HAP-1 (cell line): ENCODE measurements around the gene DENND2A.
"Not testable (repeated sequence)": the region's sequence is repeated elsewhere in the genome, so short reads cannot be mapped to it uniquely, and the experiment has no call there.

Experiments used
- DNase-seq, 2 experiments: peaks; one replicate each; pipeline ENCODE4 v3.0.0-alpha.2; 2016 to 2020; ENCODE audit warnings: low spot score in 2 of 2
- H3K27me3 ChIP-seq: fragments of 250-450 bp; sonication (Bioruptor Pico); 2 replicates; pipeline ENCODE4 v1.5.1; 2020; ENCODE audit warnings: low read depth, mild to moderate bottlenecking, moderate library complexity
- H3K36me3 ChIP-seq: fragments of 250-450 bp; sonication (Bioruptor Pico); replicated peaks from 2 replicates; pipeline ENCODE4 v1.5.1; 2020; ENCODE audit warnings: mild to moderate bottlenecking
- H3K4me1 ChIP-seq: fragments of 250-450 bp; sonication (Bioruptor Pico); 2 replicates; pipeline ENCODE4 v1.5.1; 2020; ENCODE audit warnings: mild to moderate bottlenecking
- H3K4me3 ChIP-seq: fragments of 250-450 bp; sonication (Bioruptor Pico); 2 replicates; pipeline ENCODE4 v1.5.1; 2020; ENCODE audit warnings: mild to moderate bottlenecking, moderate library complexity
- H3K9me3 ChIP-seq: fragments of 250-450 bp; sonication (Bioruptor Pico); 2 replicates; pipeline ENCODE4 v1.5.1; 2020; ENCODE audit warnings: mild to moderate bottlenecking, moderate library complexity
- in situ Hi-C: fragments of 300-500 bp; cut with MboI; formaldehyde crosslinking; loops from 3 replicates; pipeline ENCODE4 v1.14.3; 2020; ENCODE audit warnings: low sequenced_read_pairs, inconsistent platforms, mixed read lengths

Gene DENND2A

GRCh38 chr7:140587243-140587642, 53.4 kb downstream of the DENND2A start:
- in situ Hi-C loops, result no loop called here
- no peaks in the 10 kb centered on the region for H3K9me3 ChIP-seq
- H3K27me3 ChIP-seq, result no peaks in the 10 kb centered on the region
- no peak for DNase-seq
- peaks cover 4% of the 10 kb centered on the region for H3K4me1 ChIP-seq
- no peak overlapping the region for H3K4me3 ChIP-seq
- H3K36me3 ChIP-seq, result 0 out of 2 replicates have a peak, but pooled peaks cover 6% of the 10 kb centered on the region

DNA sequence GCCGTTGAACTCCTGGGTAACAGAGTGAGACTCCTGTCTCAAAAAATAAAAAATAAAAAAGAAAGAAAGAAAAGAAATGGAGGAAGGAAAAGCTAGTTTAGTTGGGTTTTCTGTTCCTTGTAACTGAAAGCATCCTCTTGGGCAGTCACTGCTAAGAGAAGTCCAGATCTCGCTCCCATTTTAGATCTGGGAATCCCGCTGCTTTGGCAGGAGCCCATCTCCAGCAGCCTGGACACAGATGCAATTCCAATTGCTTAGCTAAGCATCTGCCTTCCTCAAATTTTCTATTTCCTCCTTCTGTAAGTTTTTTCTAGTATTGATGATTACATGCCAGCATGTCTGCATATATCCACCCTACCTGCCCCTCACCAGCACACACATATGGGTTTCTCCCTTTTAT, 54.1 kb downstream of the DENND2A start:
- H3K9me3 ChIP-seq, result no peaks in the 10 kb centered on the region
- 0 out of 2 replicates have a peak, but pooled peaks cover 6% of the 10 kb centered on the region for H3K36me3 ChIP-seq
- in situ Hi-C loops, result no loop called here
- H3K4me3 ChIP-seq, result no peak overlapping the region
- no peaks in the 10 kb centered on the region for H3K27me3 ChIP-seq
- peaks cover 4% of the 10 kb centered on the region for H3K4me1 ChIP-seq
- DNase-seq, result no peak

DNA sequence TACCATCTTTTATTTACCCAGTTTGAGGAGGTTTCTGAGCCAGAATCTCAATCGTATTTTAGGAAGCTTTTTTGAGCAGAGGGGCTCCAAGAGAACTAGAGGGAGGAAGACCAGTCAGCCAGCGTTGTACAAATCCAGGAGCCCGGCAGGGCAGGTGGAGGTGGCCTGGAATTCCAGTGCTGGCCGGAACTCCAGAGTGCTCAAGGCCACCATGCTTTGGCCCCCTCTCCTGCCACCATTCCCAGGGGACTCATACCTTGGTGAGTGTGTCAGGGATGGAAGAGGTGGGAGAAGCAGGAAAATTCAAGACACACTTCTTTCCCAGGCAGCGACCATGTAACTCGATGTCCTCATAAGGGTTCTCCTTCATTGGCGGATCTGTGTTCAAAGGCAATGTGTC, 55.3 kb downstream of the DENND2A start:
- H3K9me3 ChIP-seq, result no peaks in the 10 kb centered on the region
- 0 out of 2 replicates have a peak, but pooled peaks cover 6% of the 10 kb centered on the region for H3K36me3 ChIP-seq
- H3K4me3 ChIP-seq, result no peak overlapping the region
- no peak for DNase-seq
- peaks cover 4% of the 10 kb centered on the region for H3K4me1 ChIP-seq
- in situ Hi-C loops, result no loop called here
- H3K27me3 ChIP-seq, result no peaks in the 10 kb centered on the region

GRCh38 chr7:140584195-140584851, 56.3 kb downstream of the DENND2A start:
- Histone ChIP-seq H3K27me3 (no peaks in the 10 kb centered on the region), H3K9me3 (no peaks in the 10 kb centered on the region), H3K36me3 (0 out of 2 replicates have a peak, but pooled peaks cover 6% of the 10 kb centered on the region), H3K4me3 (no peak overlapping the region), H3K4me1 (peaks cover 4% of the 10 kb centered on the region)
- no peak for DNase-seq
- in situ Hi-C loops, result no loop called here

DNA sequence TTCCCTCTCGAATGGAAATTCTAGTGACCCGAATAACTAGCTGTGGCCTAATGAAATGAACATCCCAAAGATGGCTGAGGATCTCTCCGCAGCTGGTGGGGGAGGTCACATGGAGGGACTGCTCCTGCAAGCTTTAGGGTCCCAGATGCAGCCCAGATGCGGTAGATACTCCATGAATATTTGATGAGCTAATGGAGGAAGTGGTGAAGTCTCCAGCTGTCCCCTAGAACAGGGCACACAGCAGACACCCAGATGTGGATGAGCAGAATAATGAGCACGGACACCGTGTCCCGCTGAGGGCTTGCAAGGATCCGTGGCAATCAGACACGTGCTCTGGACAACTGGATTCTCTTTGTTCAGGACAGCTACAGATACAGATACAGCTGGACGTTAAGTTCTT, 59.2 kb downstream of the DENND2A start:
- 0 out of 2 replicates have a peak, but pooled peaks cover 6% of the 10 kb centered on the region for H3K36me3 ChIP-seq
- H3K27me3 ChIP-seq, result no peaks in the 10 kb centered on the region
- in situ Hi-C loops, result no loop called here
- no peaks in the 10 kb centered on the region; the same call in 1 of the 2 replicates for H3K4me1 ChIP-seq
- no peak for DNase-seq
- no peak overlapping the region for H3K4me3 ChIP-seq
- H3K9me3 ChIP-seq, result no peaks in the 10 kb centered on the region

DNA sequence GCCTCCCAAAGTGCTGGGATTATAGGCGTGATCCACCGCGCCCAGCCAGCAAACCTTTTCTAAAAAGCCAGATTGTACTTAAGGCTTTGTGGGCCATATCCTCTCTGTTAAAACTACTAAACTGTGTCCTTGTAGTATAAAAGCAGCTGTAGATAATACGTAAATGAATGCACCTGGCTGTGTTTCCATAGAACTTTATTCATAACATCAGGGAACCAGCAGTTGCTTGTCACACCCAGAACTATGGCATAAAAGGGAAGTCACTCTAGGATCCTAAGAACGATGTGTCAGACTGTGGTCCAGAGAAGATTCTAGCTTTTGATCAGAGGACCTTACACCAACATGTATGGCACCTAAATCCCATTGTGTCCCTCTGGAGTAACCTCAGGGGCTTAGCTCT, 63.0 kb downstream of the DENND2A start:
- Histone ChIP-seq H3K4me3 (no peak overlapping the region), H3K9me3 (no peaks in the 10 kb centered on the region), H3K4me1 (no peaks in the 10 kb centered on the region; the same call in 1 of the 2 replicates), H3K36me3 (peaks cover 7% of the 10 kb centered on the region; the same call in 1 of the 2 replicates), H3K27me3 (no peaks in the 10 kb centered on the region)
- in situ Hi-C loops, result no loop called here
- DNase-seq, result no peak

DNA sequence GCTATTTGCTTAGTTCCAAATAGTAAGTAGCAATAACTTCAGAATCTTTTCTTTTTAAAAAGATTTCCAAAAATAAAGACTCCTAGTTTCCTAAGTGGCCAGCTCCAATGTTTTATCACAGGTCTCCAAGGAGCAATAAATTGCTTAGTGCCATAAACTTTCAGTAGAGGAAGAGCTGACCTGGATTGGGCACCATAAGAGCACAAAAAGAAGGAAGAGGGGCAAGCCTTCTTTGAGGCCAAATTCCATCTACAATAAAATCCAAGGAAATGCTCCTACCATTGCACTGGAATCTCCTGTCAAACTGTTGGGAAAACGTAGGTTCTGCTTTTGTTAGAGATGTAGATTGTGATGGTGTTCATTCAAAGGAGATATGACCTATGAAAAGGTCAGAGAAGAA, 64.0 kb downstream of the DENND2A start:
- Histone ChIP-seq H3K9me3 (no peaks in the 10 kb centered on the region), H3K4me3 (no peak overlapping the region), H3K36me3 (peaks cover 6% of the 10 kb centered on the region; the same call in 1 of the 2 replicates), H3K4me1 (no peaks in the 10 kb centered on the region; the same call in 1 of the 2 replicates), H3K27me3 (no peaks in the 10 kb centered on the region)
- in situ Hi-C loops, result no loop called here
- DNase-seq, result no peak

DNA sequence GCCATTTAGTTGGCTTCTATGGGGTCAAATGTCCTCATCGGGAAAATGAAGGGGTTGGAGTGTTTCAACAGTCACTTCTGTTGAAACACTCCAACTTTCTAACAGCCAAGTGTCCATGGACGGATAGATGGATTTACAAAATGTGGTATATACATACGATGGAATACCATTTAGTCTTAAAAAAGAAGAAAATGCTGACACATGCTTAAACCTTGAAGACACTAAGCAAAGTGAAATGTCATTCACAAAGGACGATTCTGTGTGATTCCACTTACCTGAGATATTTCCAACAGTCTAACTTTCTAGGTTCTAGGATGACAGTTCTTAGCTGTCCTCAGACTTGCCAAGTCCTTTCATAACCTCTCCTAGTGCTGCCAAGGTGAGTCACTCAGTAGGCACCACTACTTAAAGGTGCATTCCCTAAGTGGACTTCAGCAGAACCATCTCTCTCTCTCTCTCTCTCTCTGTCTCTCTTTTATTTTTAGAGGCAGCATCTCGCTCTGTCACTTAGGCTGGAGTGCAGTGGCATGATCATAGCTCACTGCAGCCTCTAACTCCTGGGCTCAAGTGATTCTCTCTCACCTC, 69.0 kb downstream of the DENND2A start:
- in situ Hi-C loops, result no loop called here

DNA sequence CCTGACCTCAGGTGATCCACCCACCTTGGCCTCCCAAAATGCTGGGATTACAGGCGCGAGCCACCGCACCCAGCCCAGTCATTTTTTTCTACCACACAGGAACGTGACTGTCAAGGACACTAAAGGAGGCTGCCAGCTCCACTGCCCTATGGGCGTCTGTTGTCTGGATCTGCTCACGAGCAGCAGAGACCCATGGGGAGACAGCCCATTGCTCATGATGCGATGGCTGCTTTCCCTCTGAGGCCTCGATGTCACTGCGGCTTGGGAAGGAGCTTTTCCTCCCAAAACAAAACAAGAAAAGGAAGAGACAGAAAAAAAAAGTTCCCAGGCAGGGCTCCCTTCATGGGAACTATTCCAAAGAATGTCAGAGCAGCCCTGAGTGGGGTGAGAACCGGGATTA, 70.5 kb downstream of the DENND2A start:
- Histone ChIP-seq H3K4me3 (no peak overlapping the region), H3K9me3 (no peaks in the 10 kb centered on the region), H3K4me1 (no peaks in the 10 kb centered on the region; the same call in 1 of the 2 replicates), H3K36me3 (peaks cover 8% of the 10 kb centered on the region; the same call in 1 of the 2 replicates), H3K27me3 (no peaks in the 10 kb centered on the region)
- no peak for DNase-seq
- in situ Hi-C loops, result no loop called here

More for the DNA sequence above, 69.0 kb downstream of the DENND2A start:
- Histone ChIP-seq H3K36me3 (peaks cover 8% of the 10 kb centered on the region; the same call in 1 of the 2 replicates), H3K4me3 (no peak overlapping the region), H3K4me1 (no peaks in the 10 kb centered on the region), H3K9me3 (no peaks in the 10 kb centered on the region), H3K27me3 (no peaks in the 10 kb centered on the region)
- no peak for DNase-seq

DNA sequence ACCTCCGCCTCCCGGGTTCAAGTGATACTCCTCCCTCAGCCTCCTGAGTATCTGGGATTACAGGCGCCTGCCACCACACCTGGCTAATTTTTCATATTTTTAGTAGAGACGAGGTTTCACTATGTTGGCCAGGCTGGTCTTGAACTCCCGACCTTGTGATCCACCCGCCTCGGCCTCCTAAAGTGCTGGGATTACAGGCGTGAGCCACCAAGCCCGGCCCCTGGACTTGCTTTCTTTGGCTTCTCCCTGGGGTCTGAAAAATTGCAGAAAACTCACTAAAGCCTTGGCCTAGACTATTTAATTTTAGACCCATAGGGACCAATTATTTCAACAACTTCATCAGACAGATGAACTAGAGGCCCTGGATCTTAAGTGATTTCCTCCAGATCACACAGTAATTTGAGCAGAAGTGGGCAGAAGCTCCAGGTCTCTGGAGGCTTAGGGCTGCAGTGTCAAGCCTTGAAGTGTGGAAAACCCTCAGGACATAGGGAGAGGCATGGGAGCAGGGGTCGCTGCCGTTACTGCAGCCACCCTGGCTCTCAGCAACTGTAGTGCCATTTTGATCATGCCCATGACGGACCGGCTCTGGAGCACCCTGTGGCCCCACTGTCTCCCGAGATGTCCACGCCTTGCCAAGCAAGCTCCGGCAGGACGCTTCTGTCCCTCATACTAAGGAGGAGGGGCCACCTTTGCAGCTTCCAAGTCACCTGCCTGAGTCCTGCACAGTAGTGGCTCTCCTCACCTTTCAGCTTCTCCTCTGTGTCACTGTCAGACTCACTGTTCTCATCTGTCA, 72.4 kb downstream of the DENND2A start:
- no peak for DNase-seq
- Histone ChIP-seq H3K4me3 (no peak overlapping the region), H3K9me3 (no peaks in the 10 kb centered on the region), H3K4me1 (peaks cover 12% of the 10 kb centered on the region), H3K36me3 (peaks cover 5% of the 10 kb centered on the region; the same call in 1 of the 2 replicates), H3K27me3 (no peaks in the 10 kb centered on the region)
- in situ Hi-C loops, result no loop called here

GRCh38 chr7:140566186-140566585, 74.4 kb downstream of the DENND2A start:
- H3K36me3 ChIP-seq, H3K4me3 ChIP-seq, DNase-seq, H3K27me3 ChIP-seq, H3K9me3 ChIP-seq, in situ Hi-C loops: not testable (repeated sequence)
- H3K4me1 ChIP-seq, result peaks cover 24% of the 10 kb centered on the region

DNA sequence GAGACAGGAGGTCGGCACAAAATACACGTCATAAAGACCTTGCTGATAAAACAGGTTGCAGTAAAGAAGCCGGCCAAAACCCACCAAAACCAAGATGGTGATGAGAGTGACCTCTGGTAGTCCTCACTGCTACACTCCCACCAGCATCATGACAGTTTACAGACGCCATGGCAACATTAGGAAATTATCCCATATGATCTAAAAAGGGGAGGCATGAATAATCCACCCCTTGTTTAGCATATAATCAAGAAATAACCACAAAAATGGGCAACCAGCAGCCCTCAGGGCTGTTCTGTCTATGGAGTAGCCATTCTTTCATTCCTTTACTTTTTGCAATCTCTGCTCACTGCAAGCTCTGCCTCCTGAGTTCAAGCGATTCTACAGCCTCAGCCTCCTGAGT, 74.9 kb downstream of the DENND2A start:
- H3K4me1 ChIP-seq, result peaks cover 24% of the 10 kb centered on the region
- H3K4me3 ChIP-seq, in situ Hi-C loops, DNase-seq, H3K9me3 ChIP-seq, H3K36me3 ChIP-seq, H3K27me3 ChIP-seq: not testable (repeated sequence)

DNA sequence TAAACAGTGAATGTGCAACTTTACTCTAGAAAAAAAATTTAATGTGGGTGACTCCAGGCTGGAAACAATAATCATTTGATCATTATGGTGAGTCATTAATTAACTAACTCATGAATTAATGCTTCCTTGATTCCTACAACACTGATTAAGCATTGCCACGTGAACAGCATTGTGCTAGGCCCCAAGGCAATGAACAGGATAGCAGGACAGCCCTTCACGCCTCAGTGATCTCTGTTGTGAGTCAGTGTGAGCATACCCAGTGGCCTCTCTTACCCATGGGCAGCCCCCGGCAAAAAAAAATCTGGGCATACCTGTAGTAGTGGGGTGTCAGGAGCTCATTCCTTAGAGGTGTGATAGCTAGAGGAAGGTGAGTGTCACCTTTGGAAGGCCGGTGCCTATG, 76.0 kb downstream of the DENND2A start:
- in situ Hi-C loops, result no loop called here
- Histone ChIP-seq H3K27me3 (no peaks in the 10 kb centered on the region), H3K36me3 (no peaks in the 10 kb centered on the region), H3K4me1 (peaks cover 24% of the 10 kb centered on the region), H3K9me3 (no peaks in the 10 kb centered on the region), H3K4me3 (no peak overlapping the region)
- DNase-seq, result no peak
